HEK293T (cell line): Measurements from ENCODE around the gene SLC36A3.

Source experiments
- BHLHE40 ChIP-seq: fragments of 450-650 bp; IDR thresholded peaks from 2 replicates; pipeline ENCODE4 v1.6.1; 2016; ENCODE audit warnings: mild to moderate bottlenecking, moderate library complexity, borderline replicate concordance
- ELF4 ChIP-seq: fragments of 450-650 bp; IDR thresholded peaks from 2 replicates; pipeline ENCODE4 v1.6.1; 2017; ENCODE audit warnings: antibody characterized with exemption
- FOXA1 ChIP-seq: fragments of 450-650 bp; IDR thresholded peaks from 2 replicates; pipeline ENCODE4 v1.6.1; 2016; ENCODE audit warnings: mild to moderate bottlenecking
- FOXM1 ChIP-seq: fragments of 450-650 bp; IDR thresholded peaks from 2 replicates; pipeline ENCODE4 v1.6.1; 2017; ENCODE audit warnings: mild to moderate bottlenecking, borderline replicate concordance
- L3MBTL2 ChIP-seq: fragments of 450-650 bp; conservative IDR thresholded peaks from 2 replicates; pipeline ENCODE4 v1.6.1; 2016; ENCODE audit warnings: mild to moderate bottlenecking
- LEF1 ChIP-seq: fragments of 450-650 bp; IDR thresholded peaks from 2 replicates; pipeline ENCODE4 v1.6.1; 2017; ENCODE audit warnings: mild to moderate bottlenecking, borderline replicate concordance
- SP1 ChIP-seq: fragments of 450-650 bp; IDR thresholded peaks from 2 replicates; pipeline ENCODE4 v1.6.1; 2017
- ZNF384 ChIP-seq: fragments of 450-650 bp; IDR thresholded peaks from 2 replicates; pipeline ENCODE4 v1.6.1; 2016

GRCh38 chr5:151254556-151254955, 49.0 kb downstream of the SLC36A3 start:
- no peak for TF ChIP-seq FOXA1
- TF ChIP-seq L3MBTL2 = no peak
- TF ChIP-seq BHLHE40 = no peak
- no peak for TF ChIP-seq FOXM1
- no peak for TF ChIP-seq ZNF384
- no peak for TF ChIP-seq SP1
- TF ChIP-seq LEF1 = no peak
- TF ChIP-seq ELF4 = no peak
